Osteoblast (primary cell): Measurements from ENCODE around the gene COL23A1. TPM values are rescaled to one million over a fixed set of nuclear protein-coding genes. Genes with fewer than 3 reads are reported as not detected.

Experiments used
- DNase-seq: peaks from one replicate; pipeline ENCODE4 v3.0.0; 2011; ENCODE audit warnings: low spot score, mixed read lengths; ENCODE audit not compliant: insufficient read length; ENCODE audit errors: missing footprints
- H2AFZ ChIP-seq: 2 replicates; pipeline ENCODE4 v1.6.0; 2011; ENCODE audit warnings: mild to moderate bottlenecking, low read length
- H3K27ac ChIP-seq: 2 replicates; pipeline ENCODE4 v1.5.1; 2011; ENCODE audit warnings: mild to moderate bottlenecking, low read depth, low read length, moderate library complexity
- H3K27me3 ChIP-seq: 2 replicates; pipeline ENCODE4 v1.6.0; 2012; ENCODE audit warnings: mild to moderate bottlenecking, control low read depth, inconsistent platforms, low read length, moderate library complexity; ENCODE audit not compliant: insufficient read depth
- H3K36me3 ChIP-seq: 2 replicates; pipeline ENCODE4 v1.5.1; 2011; ENCODE audit warnings: mild to moderate bottlenecking, low read length, control low read depth, moderate library complexity; ENCODE audit not compliant: insufficient read depth
- H3K4me1 ChIP-seq: 2 replicates; pipeline ENCODE4 v1.5.1; 2011; ENCODE audit warnings: mild to moderate bottlenecking, low read length, control low read depth, moderate library complexity; ENCODE audit not compliant: insufficient read depth
- H3K4me2 ChIP-seq: 2 replicates; pipeline ENCODE4 v1.6.0; 2011; ENCODE audit warnings: mild to moderate bottlenecking, low read length; ENCODE audit not compliant: insufficient read depth
- H3K4me3 ChIP-seq: fragments of 200-600 bp; sonication (generic); 3 replicates; pipeline ENCODE4 v1.5.1; 2012; ENCODE audit warnings: mild to moderate bottlenecking, low read length, inconsistent platforms; ENCODE audit not compliant: insufficient read depth
- H3K79me2 ChIP-seq: 2 replicates; pipeline ENCODE4 v1.6.0; 2012; ENCODE audit warnings: mild to moderate bottlenecking, low read length, control low read depth, inconsistent platforms; ENCODE audit not compliant: insufficient read depth
- H3K9me3 ChIP-seq: 2 replicates; pipeline ENCODE4 v1.5.1; 2011; ENCODE audit warnings: low read depth, low read length, control low read depth
- H4K20me1 ChIP-seq: 2 replicates; pipeline ENCODE4 v1.6.0; 2012; ENCODE audit warnings: mild to moderate bottlenecking, low read length, control low read depth; ENCODE audit not compliant: insufficient read depth
- total RNA-seq: library from RNA; depleted of rRNA; stranded (reverse); fragments of >200 nt; gene quantifications from 2 replicates; pipeline ENCODE4 v1.2.3, GENCODE V29; 2012
- TF ChIP-seq, protein P1 (sequence below): IDR thresholded peaks from 2 replicates; pipeline ENCODE4 v1.5.1; 2011; ENCODE audit warnings: mild to moderate bottlenecking, low read depth, low read length, moderate library complexity; ENCODE audit errors: extremely low read depth

COL23A1 gene
- total RNA-seq, 1 donor, result under 0.01 TPM

DNA sequence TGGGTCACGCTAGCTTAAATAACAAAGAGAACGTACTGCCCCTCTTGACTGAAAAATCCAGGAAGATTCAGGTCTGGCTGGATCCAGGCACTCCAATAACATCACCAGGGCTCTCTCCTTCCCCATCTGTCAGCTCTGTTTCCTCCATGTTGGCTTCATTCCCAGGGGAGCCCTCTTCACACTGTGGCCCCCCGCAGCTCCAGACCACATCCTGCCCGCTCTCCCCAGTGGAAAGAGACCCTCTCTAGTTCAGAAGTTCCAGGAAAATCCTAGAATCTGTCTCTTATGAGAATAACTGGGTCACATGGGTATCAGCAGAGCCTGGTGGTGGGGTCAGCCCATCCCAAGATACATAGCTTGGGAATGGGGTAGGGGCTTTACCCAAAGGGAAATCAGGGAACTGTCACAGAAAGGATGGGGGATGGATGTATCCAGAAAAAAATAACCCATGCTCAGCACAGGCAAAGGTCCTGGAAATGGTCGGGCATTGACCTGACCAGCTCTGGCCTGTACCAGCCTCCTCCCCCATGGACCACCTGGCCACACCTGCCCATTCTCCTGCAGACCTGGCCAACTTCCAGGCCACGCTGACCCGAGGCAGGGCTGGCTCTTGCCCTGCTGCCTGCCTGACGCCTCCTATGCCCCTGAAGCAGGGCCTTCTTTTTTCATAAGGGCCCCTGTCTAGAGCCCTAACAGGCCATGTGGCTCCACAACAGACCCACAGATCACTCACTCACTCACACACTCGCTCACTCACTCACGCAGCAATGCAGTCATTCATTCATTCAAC lies 65.9 kb downstream of the COL23A1 start:
- Histone ChIP-seq H4K20me1 (no peaks in the 10 kb centered on the region), H3K27ac (no peak overlapping the region), H3K9me3 (peaks cover 2% of the 10 kb centered on the region), H3K27me3 (no peaks in the 10 kb centered on the region), H3K4me3 (no peak overlapping the region), H2AFZ (no peak overlapping the region), H3K4me2 (no peak overlapping the region), H3K79me2 (no peaks in the 10 kb centered on the region), H3K4me1 (no peaks in the 10 kb centered on the region), H3K36me3 (no peaks in the 10 kb centered on the region)
- TF ChIP-seq, protein P1, sequence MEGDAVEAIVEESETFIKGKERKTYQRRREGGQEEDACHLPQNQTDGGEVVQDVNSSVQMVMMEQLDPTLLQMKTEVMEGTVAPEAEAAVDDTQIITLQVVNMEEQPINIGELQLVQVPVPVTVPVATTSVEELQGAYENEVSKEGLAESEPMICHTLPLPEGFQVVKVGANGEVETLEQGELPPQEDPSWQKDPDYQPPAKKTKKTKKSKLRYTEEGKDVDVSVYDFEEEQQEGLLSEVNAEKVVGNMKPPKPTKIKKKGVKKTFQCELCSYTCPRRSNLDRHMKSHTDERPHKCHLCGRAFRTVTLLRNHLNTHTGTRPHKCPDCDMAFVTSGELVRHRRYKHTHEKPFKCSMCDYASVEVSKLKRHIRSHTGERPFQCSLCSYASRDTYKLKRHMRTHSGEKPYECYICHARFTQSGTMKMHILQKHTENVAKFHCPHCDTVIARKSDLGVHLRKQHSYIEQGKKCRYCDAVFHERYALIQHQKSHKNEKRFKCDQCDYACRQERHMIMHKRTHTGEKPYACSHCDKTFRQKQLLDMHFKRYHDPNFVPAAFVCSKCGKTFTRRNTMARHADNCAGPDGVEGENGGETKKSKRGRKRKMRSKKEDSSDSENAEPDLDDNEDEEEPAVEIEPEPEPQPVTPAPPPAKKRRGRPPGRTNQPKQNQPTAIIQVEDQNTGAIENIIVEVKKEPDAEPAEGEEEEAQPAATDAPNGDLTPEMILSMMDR, result no peak
- DNase-seq, result no peak

DNA sequence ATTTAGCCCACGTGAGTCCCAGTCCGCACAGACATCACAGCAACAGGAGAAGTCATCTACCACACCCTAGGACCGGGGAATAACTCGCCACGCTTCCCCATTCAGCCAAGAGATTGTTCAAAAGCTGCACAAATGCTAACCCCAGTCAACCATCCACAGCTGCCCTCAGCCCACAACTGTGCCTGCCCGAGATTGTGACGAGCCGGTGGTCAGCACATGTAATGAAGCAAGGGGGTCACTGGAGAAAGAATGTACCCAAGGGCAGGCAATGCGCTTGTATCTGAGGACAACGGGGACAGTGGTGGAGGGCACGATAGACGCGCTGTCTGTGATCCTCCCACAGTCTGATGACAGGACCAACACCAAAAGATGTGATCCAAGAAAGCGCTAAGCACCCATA lies 67.8 kb downstream of the COL23A1 start:
- Histone ChIP-seq H4K20me1 (no peaks in the 10 kb centered on the region), H3K27me3 (no peaks in the 10 kb centered on the region), H2AFZ (no peak overlapping the region), H3K4me3 (no peak overlapping the region), H3K4me1 (no peaks in the 10 kb centered on the region), H3K9me3 (peaks cover 2% of the 10 kb centered on the region), H3K4me2 (no peak overlapping the region), H3K27ac (no peak overlapping the region), H3K79me2 (no peaks in the 10 kb centered on the region), H3K36me3 (no peaks in the 10 kb centered on the region)
- no peak for DNase-seq
- TF ChIP-seq, protein P1, result no peak

DNA sequence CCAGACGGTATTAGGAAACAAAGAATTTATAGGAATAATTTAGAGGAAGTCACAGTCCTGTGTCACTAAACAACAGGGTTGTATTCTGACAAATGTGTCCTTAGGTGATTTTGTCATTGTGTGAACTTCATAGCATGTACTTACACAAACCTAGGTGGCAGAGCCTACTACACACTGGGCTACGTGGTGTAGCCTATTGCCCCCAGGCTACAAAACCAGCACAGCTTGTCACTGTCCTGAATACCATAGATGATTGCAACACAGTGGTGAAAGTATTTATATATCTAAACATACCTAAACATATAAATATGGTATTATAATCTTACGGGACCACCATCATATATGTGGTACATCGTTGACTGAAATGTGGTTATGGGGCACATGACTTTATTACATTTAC lies 69.3 kb downstream of the COL23A1 start:
- DNase-seq, result no peak
- no peak overlapping the region for H3K4me2 ChIP-seq
- no peaks in the 10 kb centered on the region for H3K36me3 ChIP-seq
- no peaks in the 10 kb centered on the region for H3K4me1 ChIP-seq
- H2AFZ ChIP-seq, result no peak overlapping the region
- H3K27me3 ChIP-seq, result no peaks in the 10 kb centered on the region
- TF ChIP-seq, protein P1, result no peak
- H3K79me2 ChIP-seq, result no peaks in the 10 kb centered on the region
- no peak overlapping the region for H3K27ac ChIP-seq
- peaks cover 2% of the 10 kb centered on the region for H3K9me3 ChIP-seq
- H3K4me3 ChIP-seq, result no peak overlapping the region
- no peaks in the 10 kb centered on the region for H4K20me1 ChIP-seq

DNA sequence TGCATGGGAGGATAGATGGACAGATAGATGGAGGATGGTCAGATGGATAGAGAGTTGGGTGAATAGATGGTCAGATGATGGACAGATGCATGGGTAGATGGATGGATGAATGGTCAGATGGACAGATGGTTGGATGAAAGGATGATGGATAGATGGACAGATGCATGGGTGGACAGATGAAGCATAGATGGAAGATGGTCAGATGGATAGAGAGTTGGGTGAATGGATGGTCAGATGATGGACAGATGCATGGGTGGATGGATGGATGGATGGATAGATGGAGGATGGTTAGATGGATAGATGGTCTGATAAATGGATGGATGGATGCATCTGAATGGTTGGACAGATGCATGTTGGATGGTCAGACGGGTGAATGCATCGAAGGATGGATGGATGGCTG lies 70.4 kb downstream of the COL23A1 start:
- Histone ChIP-seq H3K79me2 (no peaks in the 10 kb centered on the region), H3K27me3 (no peaks in the 10 kb centered on the region), H3K4me1 (no peaks in the 10 kb centered on the region), H3K36me3 (no peaks in the 10 kb centered on the region), H4K20me1 (no peaks in the 10 kb centered on the region), H3K4me3 (no peak overlapping the region), H3K9me3 (peaks cover 2% of the 10 kb centered on the region), H2AFZ (no peak overlapping the region), H3K27ac (no peak overlapping the region), H3K4me2 (no peak overlapping the region)
- TF ChIP-seq, protein P1, result no peak
- DNase-seq, result no peak
